ENCODE data around the gene ITPK1.

The ITPK1 gene

GRCh38 chr14:93115821-93116675 lies at the start of gene ITPK1:
Gene ITPK1 (minus strand): TSS chr14:93115925. CDS start chr14:93115163, 762 bp downstream.
- TF ChIP-seq ZFP30 (CRISPR knock-in tag; IDR thresholded peaks at IDR 0.05) (no peak), PATZ1 (CRISPR knock-in tag; IDR thresholded peaks at IDR 0.05; ENCODE audit: borderline replicate concordance) (peak; percentile 26; the same call in 1 of the 2 replicates), BACH2 (CRISPR knock-in tag; IDR thresholded peaks at IDR 0.05; ENCODE audit: borderline replicate concordance) (no peak), GLIS3 (CRISPR knock-in tag; IDR thresholded peaks at IDR 0.05) (no peak), CSDC2 (CRISPR knock-in tag; IDR thresholded peaks at IDR 0.05) (no peak), POU6F1 (CRISPR knock-in tag; IDR thresholded peaks at IDR 0.05; ENCODE audit: borderline replicate concordance, low read depth) (no peak), CREB5 (CRISPR knock-in tag; IDR thresholded peaks at IDR 0.05; ENCODE audit: low read depth) (no peak)
- peak; percentile 65 for ATAC-seq

GRCh38 chr14:93163564-93163963 lies 47.8 kb upstream of the ITPK1 start:
- ATAC-seq, result no peak
- TF ChIP-seq GLIS3 (CRISPR knock-in tag; IDR thresholded peaks at IDR 0.05) (no peak), OSR1 (CRISPR knock-in tag; IDR thresholded peaks at IDR 0.05) (no peak), ZNF70 (CRISPR knock-in tag; IDR thresholded peaks at IDR 0.05) (no peak), PATZ1 (CRISPR knock-in tag; IDR thresholded peaks at IDR 0.05; ENCODE audit: borderline replicate concordance) (no peak), CSRNP3 (CRISPR knock-in tag; IDR thresholded peaks at IDR 0.05) (no peak), RARB (CRISPR knock-in tag; IDR thresholded peaks at IDR 0.05) (no peak)

GRCh38 chr14:93161411-93161940 lies 45.8 kb upstream of the ITPK1 start:
- no peak; the same call in 1 of the 3 replicates for ATAC-seq
- TF ChIP-seq PATZ1 (CRISPR knock-in tag; IDR thresholded peaks at IDR 0.05; ENCODE audit: borderline replicate concordance) (no peak), ZFP3 (CRISPR knock-in tag; IDR thresholded peaks at IDR 0.05) (no peak), SNAI2 (CRISPR knock-in tag; IDR thresholded peaks at IDR 0.05) (no peak), TCF4 (CRISPR knock-in tag; IDR thresholded peaks at IDR 0.05; ENCODE audit: borderline replicate concordance) (no peak), CREB5 (CRISPR knock-in tag; IDR thresholded peaks at IDR 0.05; ENCODE audit: low read depth) (no peak), TSHZ2 (CRISPR knock-in tag; IDR thresholded peaks at IDR 0.05) (no peak), ZC3H10 (CRISPR knock-in tag; IDR thresholded peaks at IDR 0.05) (no peak), POU6F1 (CRISPR knock-in tag; IDR thresholded peaks at IDR 0.05; ENCODE audit: borderline replicate concordance, low read depth) (no peak), PPARA (CRISPR knock-in tag; IDR thresholded peaks at IDR 0.05; ENCODE audit: borderline replicate concordance) (no peak), ZFP30 (CRISPR knock-in tag; IDR thresholded peaks at IDR 0.05) (no peak)
